Measurements from ENCODE around the gene TRIM17.

- TF ChIP-seq CTCF (IDR thresholded peaks at IDR 0.05; ENCODE audit: borderline replicate concordance, extremely low read depth, low read length, poor library complexity, severe bottlenecking) (no peak), EZH2 (IDR thresholded peaks at IDR 0.05; ENCODE audit: borderline replicate concordance, low read depth, low read length, severe bottlenecking) (no peak)
Observed at GRCh38 chr1:228445490-228445842, 28.8 kb upstream of the TRIM17 start.
